GDM1 (cell line): ENCODE results near the gene ATP5ME.
"Not testable (repeated sequence)": the region's sequence is repeated elsewhere in the genome, so short reads cannot be mapped to it uniquely, and the experiment has no call there.

Source experiments
- DNase-seq: peaks from one replicate; lab custom pipeline; 2025; lab: John Stamatoyannopoulos, UW

ATP5ME gene

DNA sequence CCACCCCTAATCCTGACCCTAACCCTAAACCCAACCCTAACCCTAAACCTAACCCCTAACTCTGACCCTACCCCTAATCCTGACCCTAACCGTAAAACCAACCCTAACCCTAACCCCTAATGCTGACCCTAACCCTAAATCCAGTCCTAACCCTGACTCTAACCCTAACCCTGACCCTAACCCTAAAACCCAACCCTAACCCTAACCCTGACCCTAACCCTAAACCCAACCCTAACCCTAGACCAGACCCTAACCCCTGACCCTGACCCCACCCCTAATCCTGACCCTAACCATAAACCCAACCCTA is 30.8 kb upstream of the ATP5ME start:
- DNase-seq: no peak

DNA sequence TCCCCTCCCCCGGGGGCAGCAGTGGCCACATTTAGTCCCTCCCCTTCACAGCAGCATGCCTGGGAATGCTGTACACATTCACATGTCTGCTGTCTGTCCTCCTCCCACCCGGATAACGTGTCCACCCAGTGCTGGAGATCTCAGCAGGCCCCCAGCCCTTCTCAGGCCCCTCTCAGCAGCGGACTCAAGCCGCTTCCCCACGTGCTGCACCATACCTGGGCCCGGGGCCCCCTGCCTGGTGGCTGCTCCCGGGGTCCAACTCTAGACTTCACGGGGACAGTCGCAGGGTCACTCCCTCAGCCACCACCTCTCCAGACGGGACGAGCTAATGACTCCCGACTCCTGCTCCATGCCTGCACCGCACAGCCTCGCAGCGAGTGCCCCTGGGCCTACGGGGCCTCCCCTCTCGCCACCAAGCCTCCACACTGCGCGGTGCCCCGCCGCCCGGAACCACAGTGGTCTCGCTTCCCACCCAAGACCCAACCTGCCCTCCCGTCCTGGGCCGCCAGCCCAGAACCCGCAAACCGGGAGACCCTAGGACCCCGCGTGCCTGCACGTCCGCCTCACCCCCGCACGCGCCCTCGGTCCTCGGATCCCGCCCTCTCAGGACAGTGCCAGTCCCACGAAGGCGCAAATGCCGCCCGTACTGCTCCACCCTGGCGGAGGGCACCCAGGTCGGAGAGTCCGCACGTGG is 30.3 kb upstream of the ATP5ME start:
- no peak for DNase-seq

DNA sequence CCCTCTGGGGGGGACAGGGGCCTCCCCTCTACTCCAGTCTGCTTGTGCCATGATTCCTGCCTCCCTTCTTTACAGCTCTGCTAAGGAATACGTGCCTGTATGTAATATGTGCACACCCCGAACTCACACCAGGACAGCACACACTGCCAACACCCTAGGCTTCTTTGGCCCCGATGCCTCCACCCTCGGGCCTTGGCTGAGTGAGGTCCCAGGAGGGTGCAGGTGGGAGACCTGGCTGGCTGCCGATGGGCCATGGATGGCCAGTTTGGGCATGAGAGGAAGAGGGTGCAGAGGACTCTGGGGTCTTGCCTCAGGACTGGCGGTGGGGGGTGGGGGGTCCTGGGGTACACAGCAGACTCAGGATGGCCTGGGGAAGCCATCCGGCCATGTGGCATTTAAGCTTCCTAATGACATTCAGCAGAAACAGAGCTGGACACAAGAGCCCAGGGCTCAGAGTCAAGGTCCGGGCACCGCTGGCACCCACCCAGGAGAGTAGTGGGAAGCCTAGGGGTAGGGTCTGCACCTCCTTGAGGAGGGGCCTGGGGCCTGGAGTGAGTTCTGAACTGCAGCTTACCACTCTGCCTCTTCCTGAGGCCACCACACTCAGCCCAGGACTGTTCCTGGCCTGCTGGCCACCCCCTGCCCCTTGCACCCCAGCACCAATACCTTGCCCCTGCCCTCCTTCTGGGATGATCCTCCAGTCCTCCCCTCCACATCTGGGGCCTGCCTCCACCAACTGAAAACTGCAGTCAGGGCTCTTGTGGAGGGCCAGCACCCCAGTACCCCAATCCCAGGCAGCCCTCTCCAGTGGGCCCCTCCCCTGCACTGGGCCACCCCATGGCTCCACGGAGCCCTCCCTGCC is 29.5 kb upstream of the ATP5ME start:
- no peak for DNase-seq

DNA sequence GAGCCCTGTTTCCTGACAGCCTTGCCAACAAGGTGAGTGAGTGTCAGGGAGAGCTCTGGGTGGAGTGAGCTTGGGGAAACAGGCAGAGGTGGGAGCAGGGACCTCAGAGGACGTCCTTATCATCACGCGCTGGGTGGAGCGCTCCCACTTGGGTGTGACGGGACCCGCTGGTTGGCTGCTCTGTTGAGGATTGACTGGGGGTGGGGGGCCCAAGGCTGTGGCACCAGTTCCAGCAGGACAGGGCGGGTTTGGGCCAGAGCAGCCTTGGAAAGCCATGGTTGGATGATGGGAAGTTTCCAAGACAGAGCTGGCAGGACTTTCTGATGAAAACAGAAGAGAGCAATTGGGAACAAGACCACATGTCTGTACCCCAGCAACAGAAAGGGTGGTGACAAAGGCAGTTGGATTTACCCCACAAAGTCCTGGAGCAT is 28.6 kb upstream of the ATP5ME start:
- no peak for DNase-seq

DNA sequence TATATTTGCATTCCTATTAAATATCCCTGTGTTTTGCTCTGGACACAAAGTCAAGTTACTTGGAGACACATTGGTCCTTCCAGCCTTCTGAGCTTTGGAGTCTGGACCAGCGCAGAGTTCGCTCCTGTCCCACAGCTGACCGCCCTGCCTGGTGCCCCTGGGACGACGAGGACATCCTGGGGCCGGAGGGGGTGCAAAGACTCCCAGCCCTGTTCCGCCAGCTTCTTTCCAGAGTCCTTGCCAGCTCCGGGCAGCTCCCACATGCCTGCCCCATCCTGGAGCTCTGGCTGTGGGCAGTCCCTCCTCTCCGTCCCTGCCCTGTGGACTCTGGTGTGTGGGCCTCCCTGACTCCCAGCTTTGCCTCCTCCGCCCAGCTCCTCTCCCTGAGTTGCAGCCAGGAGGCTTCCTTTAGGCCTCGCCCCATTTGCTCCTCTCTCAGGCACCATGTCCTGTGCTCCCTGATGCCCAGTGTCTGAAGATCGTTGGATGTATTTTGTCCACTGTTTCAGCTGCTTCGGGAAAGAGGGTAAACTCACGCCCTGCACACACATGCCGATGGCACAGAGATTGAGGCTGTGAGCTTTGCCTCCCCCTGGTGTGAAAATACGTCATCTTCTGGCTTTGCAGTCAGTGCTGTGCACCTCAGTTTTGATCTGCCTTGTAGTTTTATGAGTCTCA is 26.6 kb upstream of the ATP5ME start:
- DNase-seq: no peak

DNA sequence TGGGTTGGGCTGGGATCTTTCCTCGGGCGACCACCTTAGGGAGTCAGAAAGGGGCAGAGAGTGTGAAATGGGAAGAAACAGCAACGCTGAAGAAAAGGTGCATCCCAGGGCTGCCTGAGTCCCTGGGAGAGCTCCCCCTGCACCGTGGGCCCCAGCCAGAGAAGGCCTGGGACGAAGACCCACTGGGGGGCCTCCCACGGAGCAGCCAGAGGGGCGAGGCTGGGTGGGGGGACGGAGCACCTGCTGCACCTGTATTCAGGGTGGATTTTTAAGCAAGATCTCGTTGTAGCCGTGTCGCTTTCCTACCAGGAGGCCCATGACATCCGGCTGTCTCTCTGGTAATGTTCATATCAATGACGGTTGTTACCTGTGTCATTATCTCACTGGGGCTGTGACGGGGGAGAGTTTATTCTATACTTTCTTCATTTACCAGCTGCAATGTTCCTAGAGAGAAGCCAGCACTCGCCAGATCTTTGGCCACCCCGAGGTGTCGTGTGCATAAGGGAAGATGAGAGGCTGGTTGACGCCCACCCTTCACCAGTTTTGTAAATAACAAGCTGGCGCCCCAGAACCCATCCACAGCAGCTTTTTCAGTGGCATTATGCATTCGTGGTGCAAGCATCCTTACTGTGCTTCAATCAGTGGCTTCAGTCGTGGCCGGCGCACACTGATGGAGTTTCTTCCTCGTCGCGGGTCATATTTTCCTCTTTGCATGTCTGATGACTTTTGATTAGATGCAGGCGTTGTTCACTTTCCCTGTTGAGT is 25.9 kb upstream of the ATP5ME start:
- DNase-seq: no peak

DNA sequence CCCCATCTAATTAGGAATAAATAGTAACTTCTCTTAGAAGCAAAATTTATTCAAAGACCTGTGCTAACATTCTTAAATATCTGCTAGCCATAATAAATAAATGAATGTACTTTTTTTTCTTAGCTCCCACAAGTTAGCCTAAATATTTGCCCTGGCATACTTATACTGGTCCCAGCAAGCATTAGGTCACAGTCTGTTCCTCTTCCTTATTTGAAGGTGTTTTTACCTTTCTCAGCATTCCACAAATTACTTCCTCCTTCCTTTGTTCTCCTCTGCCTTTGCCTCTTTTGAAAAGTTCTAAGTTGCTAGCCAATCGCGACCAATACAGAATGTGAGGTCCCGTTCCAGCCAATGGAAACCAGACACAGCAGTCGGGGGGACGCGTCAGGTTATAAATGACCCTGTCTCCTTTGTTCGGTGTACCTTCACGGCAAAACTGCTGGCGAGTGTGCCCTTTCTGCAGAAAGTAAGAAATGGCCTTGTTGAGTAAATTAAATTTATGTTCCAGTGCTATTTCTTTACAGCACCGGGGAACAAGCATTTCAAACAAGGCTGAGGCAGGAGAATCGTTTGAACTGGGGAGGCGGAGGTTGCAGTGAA is 20.4 kb upstream of the ATP5ME start:
- DNase-seq: not testable (repeated sequence)

DNA sequence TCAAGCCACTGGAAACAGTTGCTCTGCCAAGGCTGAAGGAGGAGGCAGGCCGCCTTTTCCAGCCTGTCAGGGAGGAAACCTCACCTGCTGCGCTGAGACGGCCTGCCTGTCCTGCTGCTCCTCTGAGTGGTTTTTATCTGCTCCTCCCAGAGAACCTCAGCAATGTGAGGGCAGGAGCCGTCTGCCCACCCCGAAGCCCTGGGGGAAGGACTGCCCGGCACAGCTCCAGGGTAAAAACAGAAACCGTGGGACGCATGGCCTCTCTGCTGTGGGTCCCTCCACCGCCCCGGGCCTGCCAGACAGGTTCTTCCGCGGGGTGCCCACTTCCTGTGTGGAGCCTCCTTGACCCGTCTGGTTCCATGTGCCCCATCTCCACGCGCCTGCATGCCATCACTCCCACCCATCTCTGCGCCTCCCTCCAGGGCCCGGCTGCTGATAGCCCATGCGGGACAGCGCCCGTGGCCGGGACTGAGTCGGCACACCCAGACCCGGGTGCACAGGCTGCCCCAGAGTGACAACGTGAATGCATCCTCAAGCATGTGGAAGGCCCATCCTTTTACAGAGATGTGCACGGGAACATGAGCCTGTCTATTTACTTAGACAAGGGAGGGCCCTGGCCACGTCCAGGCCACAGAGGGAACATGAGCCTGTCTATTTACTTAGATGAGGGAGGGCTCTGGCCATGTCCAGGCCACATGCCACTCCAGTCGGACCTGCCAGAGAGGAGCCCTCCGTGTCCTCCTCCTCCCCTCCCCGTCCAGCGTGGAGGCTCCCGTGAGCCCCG is 18.9 kb upstream of the ATP5ME start:
- DNase-seq: no peak

DNA sequence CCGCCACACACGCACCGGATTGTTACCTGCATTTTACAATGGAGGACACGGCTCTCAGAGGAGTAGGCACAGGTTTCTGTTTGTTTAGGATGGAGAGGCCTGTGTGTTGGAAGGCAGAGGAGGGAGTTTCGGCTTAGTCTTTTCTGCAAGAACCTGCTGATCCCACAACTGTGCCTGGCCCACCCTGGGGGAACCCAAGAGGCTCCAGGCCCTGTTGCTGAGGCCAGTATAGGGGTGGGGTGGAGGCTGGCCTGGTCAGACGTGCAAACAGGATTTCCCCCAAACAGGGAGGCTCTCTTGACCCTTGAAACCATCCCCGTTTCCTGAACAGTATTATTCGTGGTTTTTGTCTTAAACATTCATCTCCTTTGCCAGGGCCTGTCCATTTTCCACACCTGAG is 15.6 kb upstream of the ATP5ME start:
- DNase-seq: no peak

DNA sequence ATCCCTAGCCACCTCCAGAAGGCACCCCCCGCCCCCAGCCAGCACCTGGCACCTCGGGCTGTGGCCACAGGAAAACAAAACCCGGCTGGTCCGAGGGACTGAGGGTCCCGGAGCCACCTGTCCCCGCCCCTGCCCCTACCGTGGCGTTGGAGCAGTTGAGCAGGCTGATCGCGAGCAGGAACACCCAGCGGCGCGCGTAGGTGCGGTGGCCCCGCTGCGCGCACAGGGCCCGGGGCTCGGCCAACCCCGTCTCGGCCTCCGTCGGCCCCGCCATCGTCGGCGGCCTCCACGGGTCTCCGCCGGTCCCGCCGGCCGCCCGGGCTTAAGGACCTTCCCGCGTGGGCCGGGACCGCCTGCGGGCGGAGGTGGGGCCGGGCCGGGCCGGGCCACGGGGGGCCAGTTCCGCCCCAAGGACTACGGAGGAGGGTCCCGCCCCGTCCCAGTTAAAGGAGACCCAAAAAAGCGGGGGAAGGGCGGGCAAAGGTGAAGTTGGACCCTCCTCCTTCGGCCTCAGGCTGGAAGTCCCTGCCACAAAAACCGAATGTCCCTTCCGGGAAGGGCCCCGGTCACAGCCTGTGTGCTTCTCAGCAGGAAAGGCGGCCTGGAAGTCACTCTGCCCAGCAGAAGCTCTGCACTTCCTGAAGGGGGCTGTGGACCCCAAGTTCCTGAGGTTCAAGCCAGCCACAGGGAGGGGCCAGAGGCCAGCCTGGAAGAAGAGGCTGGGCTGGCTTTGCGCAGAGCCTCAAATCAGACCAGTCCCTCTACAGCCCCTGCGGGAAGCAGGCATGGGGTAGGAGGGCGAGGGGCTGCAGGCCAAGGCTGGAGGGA is 15.0 kb upstream of the ATP5ME start, which contains the start of gene SLC49A3:
TSS of gene SLC49A3 (minus strand) at position 298 of the 828 bp plus-strand sequence. CDS start at position 274, 24 bp downstream.
- no peak for DNase-seq

DNA sequence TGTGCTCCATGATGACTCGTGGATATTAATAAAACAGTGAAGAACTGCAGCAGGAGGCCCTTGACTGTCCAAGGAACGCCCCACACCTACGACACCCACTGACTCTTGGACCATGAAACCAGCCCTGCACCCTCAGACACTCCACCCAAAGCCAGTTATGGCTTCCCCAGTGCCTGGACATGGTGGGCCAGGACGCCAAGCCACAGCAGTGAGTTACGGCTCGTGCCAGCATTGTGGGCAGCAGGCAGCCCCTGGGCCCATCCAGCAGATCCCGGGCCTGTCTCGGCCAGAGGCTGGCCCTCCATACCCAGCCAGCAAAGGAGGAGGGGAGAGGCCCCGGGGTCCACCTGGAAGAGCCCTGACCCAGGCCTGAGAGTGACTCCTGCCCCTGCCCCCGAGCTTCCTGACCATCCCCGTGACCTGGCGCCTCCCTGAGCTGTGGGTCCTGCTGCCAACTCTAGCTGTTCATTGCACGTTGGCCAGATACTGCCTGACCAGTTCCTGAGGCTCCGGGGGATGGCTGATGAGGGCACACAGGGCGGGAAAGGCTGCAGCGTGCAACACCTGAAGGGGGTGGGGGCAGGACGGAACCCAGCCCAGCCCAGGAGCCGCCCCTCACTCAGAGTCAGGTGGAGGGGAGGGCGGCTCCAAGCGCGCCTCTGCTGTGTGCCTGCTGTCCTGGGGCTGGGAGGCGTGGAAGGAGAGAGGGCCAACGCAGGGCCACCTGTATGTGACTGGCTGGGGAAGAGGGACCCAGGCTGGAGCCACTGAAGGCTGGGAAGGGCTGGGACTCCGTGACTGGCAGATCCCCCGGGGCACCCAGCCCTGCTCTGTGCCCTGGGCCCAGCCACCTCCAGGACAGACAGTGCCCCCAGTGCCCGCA is 14.1 kb upstream of the ATP5ME start:
- no peak for DNase-seq

DNA sequence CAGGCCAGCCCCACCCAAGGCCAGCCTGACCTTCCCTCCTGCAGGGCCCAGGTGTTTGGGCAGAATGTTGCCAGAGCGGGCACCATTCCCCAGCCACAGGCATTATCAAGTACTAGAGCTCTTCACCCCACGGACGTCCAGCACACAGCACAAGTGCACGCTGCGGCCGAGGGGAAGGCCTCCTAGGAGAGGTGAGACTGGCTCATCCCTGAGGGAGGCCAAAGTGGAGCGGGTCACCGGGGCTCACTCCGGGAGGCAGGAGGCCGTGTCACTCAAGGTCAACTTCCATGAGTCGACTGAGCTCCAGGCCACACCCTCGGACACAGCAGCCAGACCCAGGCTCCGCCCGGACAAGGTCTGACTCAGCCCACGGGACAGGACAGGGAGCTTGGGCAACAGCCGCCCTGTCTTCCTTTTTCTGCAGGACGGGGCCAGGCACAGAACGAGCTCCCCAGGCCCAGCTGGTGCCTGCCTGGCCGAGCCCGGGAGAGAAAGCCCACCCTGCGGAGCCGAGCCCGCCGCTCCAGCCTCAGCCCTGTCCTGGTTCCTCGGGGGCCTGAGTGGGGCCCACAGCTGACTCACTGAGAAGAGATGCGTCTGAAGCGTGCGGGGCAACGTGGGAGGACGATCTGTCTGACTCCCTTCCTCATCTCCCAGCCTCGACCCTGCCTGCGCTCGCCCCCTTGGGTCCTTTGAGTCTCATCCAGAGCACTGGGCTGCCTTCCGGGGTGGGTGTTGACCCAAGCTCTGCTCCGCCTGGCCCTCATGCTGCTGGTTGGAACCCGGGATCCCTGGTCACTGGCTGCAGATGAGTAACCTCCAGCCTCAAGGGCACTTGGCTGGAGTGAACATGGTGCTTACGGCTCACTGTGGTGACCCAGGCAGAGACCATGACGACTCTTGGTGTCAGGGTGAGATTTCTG is 13.2 kb upstream of the ATP5ME start:
- no peak for DNase-seq

DNA sequence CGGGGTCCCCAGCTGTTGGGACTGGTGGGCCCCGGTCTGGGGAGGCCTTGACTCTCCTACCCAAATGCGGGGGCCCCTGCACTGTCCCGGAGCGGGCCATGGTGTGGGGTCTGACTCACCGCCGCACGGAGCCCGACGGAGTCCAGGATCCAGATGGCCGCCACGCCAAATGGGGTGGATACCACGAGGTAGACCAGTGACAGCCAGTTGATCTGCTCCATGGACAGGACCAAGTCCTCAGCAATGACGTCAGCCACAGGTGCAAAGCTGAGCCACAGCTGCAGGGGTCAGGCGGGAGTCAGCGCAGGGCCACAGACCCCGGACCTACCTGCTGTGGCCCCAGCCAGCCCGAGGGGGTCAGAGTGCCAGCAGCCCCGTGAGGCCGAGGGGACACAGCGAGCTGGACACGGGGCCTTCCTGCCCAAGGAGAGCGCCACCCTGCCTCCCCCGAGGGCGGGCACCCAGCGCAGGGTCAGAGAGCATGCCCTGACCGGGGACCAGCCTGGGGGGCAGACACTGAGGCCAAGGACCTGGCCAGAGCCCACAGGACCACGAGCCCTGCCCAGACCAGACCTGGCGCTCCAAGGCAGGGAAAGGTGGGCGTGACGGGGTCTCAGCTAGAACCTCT is 12.5 kb upstream of the ATP5ME start:
- no peak for DNase-seq

DNA sequence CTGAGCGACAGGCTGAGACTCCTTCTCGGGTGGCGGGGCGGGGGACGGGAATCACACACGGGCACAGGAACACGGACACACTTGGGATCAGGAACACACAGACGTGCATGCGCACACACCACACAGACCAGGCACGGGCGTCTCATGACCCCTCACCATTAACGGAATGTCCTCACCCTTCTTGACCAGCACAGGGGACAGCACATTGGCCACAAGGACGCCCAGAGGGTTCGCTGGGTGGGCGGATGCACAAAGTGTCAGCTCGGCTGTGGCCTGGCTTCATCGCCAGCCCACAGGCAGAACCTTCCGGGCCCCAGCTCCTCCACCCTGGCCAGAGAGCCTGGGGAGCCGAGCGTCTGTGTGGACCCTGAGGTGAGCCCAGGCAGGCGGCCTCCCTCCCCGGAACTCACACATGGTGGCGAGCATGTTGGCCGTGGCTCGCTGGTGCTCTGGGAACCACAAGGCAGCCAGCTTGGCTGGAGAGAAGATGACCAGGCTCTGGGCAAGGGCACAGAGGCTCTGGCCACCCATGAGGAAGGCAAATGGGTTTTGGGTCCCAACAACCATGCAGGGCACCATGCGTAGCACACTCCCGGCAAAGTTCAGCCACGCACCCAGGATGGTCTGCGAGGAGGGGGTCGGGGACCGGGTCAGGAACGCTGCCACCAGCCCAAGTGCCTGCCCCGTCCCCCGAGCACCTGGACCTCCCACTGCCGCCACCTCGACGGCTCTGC is 11.8 kb upstream of the ATP5ME start:
- no peak for DNase-seq

DNA sequence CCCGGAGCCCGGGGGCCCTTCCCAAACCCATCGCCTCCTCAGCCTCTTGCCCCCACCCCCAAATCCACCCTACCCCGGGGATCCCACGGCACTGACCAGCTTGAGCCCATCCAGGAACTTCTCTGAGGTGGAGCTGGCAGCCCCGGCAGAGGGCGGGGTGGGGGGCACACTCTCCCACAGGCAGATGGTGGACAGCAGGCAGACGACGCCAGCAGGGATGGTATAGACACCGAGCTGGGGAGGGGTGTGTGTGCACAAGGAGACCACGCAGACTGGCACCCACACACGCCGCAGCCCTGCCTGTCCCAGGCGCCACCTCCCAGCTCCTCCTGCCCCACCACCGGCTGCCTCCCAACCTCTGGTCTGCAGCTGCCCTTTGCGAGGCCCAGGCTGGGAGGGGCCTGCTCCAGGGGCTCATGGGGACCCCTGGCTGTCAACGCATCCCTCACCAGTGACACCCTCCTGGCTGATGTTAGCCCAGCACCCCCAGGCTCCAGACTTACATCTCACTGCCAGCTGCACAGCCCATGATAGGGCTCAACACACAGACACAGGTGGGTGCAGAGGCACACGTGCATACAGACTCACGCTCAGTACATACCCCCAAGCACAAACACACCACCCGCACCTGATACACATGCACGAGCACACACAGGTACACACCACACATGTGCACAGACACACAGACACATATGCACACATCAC is 10.7 kb upstream of the ATP5ME start:
- no peak for DNase-seq

DNA sequence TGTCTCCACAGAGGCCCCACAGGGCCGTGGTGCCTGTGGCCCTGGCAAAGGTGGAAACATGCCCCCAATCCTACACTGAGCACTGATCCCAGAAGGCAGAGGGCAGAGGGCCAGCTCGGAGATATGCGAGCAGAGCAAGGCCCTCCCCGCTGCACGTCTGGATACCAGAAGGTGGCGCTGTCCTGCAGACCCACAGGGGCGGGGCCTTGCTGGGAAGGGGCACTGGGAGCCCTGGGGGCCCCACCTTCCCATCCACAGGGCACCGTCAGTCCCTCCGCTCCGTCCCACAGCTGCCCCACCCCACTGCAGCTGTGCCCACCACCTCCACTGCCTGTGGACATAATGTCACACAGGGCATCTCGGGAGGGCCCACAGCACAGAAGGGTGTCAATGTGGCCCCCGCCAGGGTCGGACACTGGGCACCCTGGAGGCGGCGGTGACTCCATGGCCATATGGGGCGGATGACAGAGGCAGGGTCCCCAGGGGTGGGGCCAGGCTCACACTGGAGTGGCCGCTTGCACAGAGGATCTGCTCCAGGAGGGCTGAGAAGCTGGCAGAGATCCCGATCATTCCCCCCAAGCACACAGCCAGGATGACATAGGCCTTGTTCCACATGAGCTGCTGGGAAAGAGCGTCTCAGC is 10.0 kb upstream of the ATP5ME start:
- DNase-seq: no peak
